Measurements from ENCODE around the gene CREBBP. TPM values are rescaled to one million over a fixed set of nuclear protein-coding genes. Genes with fewer than 3 reads are reported as not detected.

Gene CREBBP
- total and polyA plus RNA-seq, 9 of the 15 experiments (the other 6 are each of a cell fraction or from before 2014, with no cell fraction given), result 0.70 to 24.8 (median 5.6) TPM

GRCh38 chr16:3907586-3907985 is 27.1 kb upstream of the CREBBP start:
- Histone ChIP-seq H3K9me3 (replicated peaks; ENCODE audit: control insufficient read depth, insufficient read depth, low read depth, low read length) (no peaks in the 10 kb centered on the region), H2AFZ (ENCODE audit: low read depth, low read length) (no peak overlapping the region), H3K36me3 (ENCODE audit: control insufficient read depth, insufficient read depth, low read length) (no peaks in the 10 kb centered on the region), H3K9ac (ENCODE audit: insufficient read depth in 1 of 2, low read depth in 2 of 2, low read length in 2 of 2) (no peak overlapping the region), H4K20me1 (replicated peaks; ENCODE audit: control insufficient read depth, insufficient read depth, low read length) (no peaks in the 10 kb centered on the region), H3K4me2 (ENCODE audit: insufficient read depth, low read length) (no peak overlapping the region), H3K4me1 (replicated peaks in 1 of 2; ENCODE audit: control insufficient read depth in 2 of 2, insufficient read depth in 2 of 2, low read length in 2 of 2) (no peaks in the 10 kb centered on the region; a peak in 1 of 5 replicates), H3K79me2 (ENCODE audit: control insufficient read depth, insufficient read depth, low read length) (no peaks in the 10 kb centered on the region), H3K9me1 (ENCODE audit: control insufficient read depth, insufficient read depth, low read length) (no peaks in the 10 kb centered on the region), H3K27me3 (ENCODE audit: control insufficient read depth in 2 of 2, insufficient read depth in 2 of 2, low read length in 2 of 2) (peaks cover 12 to 50% of the 10 kb centered on the region in 2 experiments; a peak in 4 of 5 replicates), H3K27ac (ENCODE audit: extremely low read depth, low read depth, low read length) (no peak overlapping the region), H3K4me3 (no peak overlapping the region)
- intact Hi-C loops (cut with micrococcal nuclease) (no loop called here), in situ Hi-C loops (cut with MboI) (no loop called here)
- ChIA-PET CTCF (ENCODE audit: low intra/inter-chr PET ratio) (no interaction called here), POLR2A (no interaction called here)
- DNase-seq (ENCODE audit: extremely low read depth in 1 of 4, low spot score in 3 of 4), result no peak
- no TSS peak for BruUV-seq (replicated peaks)
- TF ChIP-seq PKNOX1 (IDR thresholded peaks at IDR 0.05) (peak; percentile 72), ZNF280A (IDR thresholded peaks at IDR 0.05; ENCODE audit: low read depth, partially characterized antibody) (no peak)
- no peak for ATAC-seq
- 2% methylated on average over 4 of the region's 4 CpGs for WGBS (ENCODE audit: insufficient coverage, low coverage, missing lambda C conversion rate)
- no peak for FAIRE-seq

GRCh38 chr16:3906363-3906762 is 25.9 kb upstream of the CREBBP start:
- WGBS (ENCODE audit: insufficient coverage, low coverage, missing lambda C conversion rate), result 11% methylated on average over 1 of the region's 1 CpG
- H3K79me2 ChIP-seq (ENCODE audit: control insufficient read depth, insufficient read depth, low read length), result no peaks in the 10 kb centered on the region
- FAIRE-seq (no peak), DNase-seq (ENCODE audit: extremely low read depth in 1 of 4, low spot score in 3 of 4) (no peak), ATAC-seq (no peak)
- H3K9me1 ChIP-seq (ENCODE audit: control insufficient read depth, insufficient read depth, low read length), result no peaks in the 10 kb centered on the region
- ChIA-PET CTCF (ENCODE audit: low intra/inter-chr PET ratio) (no interaction called here), POLR2A (no interaction called here)
- H3K4me3 ChIP-seq, result no peak overlapping the region
- H3K9ac ChIP-seq (ENCODE audit: insufficient read depth in 1 of 2, low read depth in 2 of 2, low read length in 2 of 2), result no peak overlapping the region
- in situ Hi-C loops (cut with MboI) (no loop called here), intact Hi-C loops (cut with micrococcal nuclease) (no loop called here)
- H3K27me3 ChIP-seq (ENCODE audit: control insufficient read depth in 2 of 2, insufficient read depth in 2 of 2, low read length in 2 of 2), result peaks cover 14 to 49% of the 10 kb centered on the region in 2 experiments; a peak in 3 of 5 replicates
- no peak overlapping the region for H2AFZ ChIP-seq (ENCODE audit: low read depth, low read length)
- no peaks in the 10 kb centered on the region for H3K9me3 ChIP-seq (replicated peaks; ENCODE audit: control insufficient read depth, insufficient read depth, low read depth, low read length)
- no TSS peak for BruUV-seq (replicated peaks)
- no peaks in the 10 kb centered on the region for H3K36me3 ChIP-seq (ENCODE audit: control insufficient read depth, insufficient read depth, low read length)
- no peaks in the 10 kb centered on the region for H3K4me1 ChIP-seq (replicated peaks in 1 of 2; ENCODE audit: control insufficient read depth in 2 of 2, insufficient read depth in 2 of 2, low read length in 2 of 2)
- no peaks in the 10 kb centered on the region for H4K20me1 ChIP-seq (replicated peaks; ENCODE audit: control insufficient read depth, insufficient read depth, low read length)
- H3K27ac ChIP-seq (ENCODE audit: extremely low read depth, low read depth, low read length), result no peak overlapping the region
- TF ChIP-seq POU5F1 (IDR thresholded peaks at IDR 0.05; ENCODE audit: borderline replicate concordance, low read depth, low read length, partially characterized antibody), result no peak
- TF ChIP-seq TAF9B (IDR thresholded peaks at IDR 0.05; ENCODE audit: partially characterized antibody), result no peak
- no peak for TF ChIP-seq NKRF (IDR thresholded peaks at IDR 0.05; ENCODE audit: borderline replicate concordance)
- TF ChIP-seq ZNF146 (CRISPR knock-in tag; IDR thresholded peaks at IDR 0.05; ENCODE audit: unreplicated experiment), result peak; percentile 85
- TF ChIP-seq ID3 (CRISPR knock-in tag; IDR thresholded peaks at IDR 0.05), result no peak
- no peak for TF ChIP-seq ID3 (tag; IDR thresholded peaks at IDR 0.05)
- TF ChIP-seq HBP1 (CRISPR knock-in tag; IDR thresholded peaks at IDR 0.05), result no peak
- H3K4me2 ChIP-seq (ENCODE audit: insufficient read depth, low read length), result no peak overlapping the region

Measured in K562 (cell line).